Endothelial cell of umbilical vein (primary cell): ENCODE measurements around the gene WDR27. TPM values are rescaled to one million over a fixed set of nuclear protein-coding genes. Genes with fewer than 3 reads are reported as not detected.

ENCODE experiments used
- BruUV-seq: library from RNA; stranded (reverse); fragments of 400-500 nt; replicated peaks from 2 replicates; lab custom pipeline; 2021; lab: Mats Ljungman, UMichigan
- CTCF ChIA-PET: fragments of 300-600, 350-600 bp; sonication (Branson Sonifier 250); formaldehyde crosslinking; loops from one replicate; lab custom pipeline; 2021; ENCODE audit warnings: antibody characterized with exemption, inconsistent platforms; lab: Charles Lee
- POLR2A ChIA-PET: fragments of 300-600, 350-600 bp; sonication (Branson Sonifier 250); formaldehyde crosslinking; loops from one replicate; lab custom pipeline; 2021; ENCODE audit warnings: antibody characterized with exemption, inconsistent platforms; lab: Charles Lee
- DNase-seq: peaks from one replicate; pipeline ENCODE4 v3.0.0-alpha.2; 2011; ENCODE audit warnings: low read depth, low spot score
- FAIRE-seq: peaks from 2 replicates; lab custom pipeline; 2011; peaks lifted over from hg19 to GRCh38; lab: Jason Lieb, UNC
- H2AFZ ChIP-seq: 2 replicates; pipeline ENCODE4 v1.6.0; 2012; ENCODE audit warnings: low read depth, low read length, control low read depth, inconsistent platforms
- H3K27ac ChIP-seq: 2 replicates; pipeline ENCODE4 v1.5.1; 2011; ENCODE audit warnings: low read depth, mild to moderate bottlenecking, control low read depth, low read length, moderate library complexity; ENCODE audit not compliant: insufficient read depth
- H3K27me3 ChIP-seq, 2 experiments: 2 replicates each; pipeline versions ENCODE4 v1.6.0 to v1.6.1; 2011; ENCODE audit warnings: low read length in 2 of 2, mixed read lengths in 1 of 2; ENCODE audit not compliant: control insufficient read depth in 2 of 2, insufficient read depth in 2 of 2
- H3K36me3 ChIP-seq, 2 experiments: 2 replicates in 1 of 2; 3 replicates in 1 of 2; pipeline ENCODE4 v1.5.1; 2011; ENCODE audit warnings: low read length in 2 of 2, mild to moderate bottlenecking in 1 of 2, moderate library complexity in 1 of 2; ENCODE audit not compliant: control insufficient read depth in 2 of 2, insufficient read depth in 2 of 2; ENCODE audit errors: extremely low read depth in 1 of 2
- H3K4me1 ChIP-seq: 3 replicates; pipeline ENCODE4 v1.5.1; 2011; ENCODE audit warnings: mild to moderate bottlenecking, low read length; ENCODE audit not compliant: control insufficient read depth, insufficient read depth; ENCODE audit errors: extremely low read depth
- H3K4me2 ChIP-seq: 2 replicates; pipeline ENCODE4 v1.6.1; 2011; ENCODE audit warnings: low read length, control low read depth, mixed read lengths; ENCODE audit not compliant: insufficient read depth
- H3K4me3 ChIP-seq, 3 experiments: fragments of 200-600 bp in 1 of 3; sonication (generic), shearing (Covaris generic) in 1 of 3; replicated peaks in 1 of 3; 2 replicates each; pipeline ENCODE4 v1.5.1; 2011 to 2016; ENCODE audit warnings: control low read depth in 3 of 3, low read length in 3 of 3, mild to moderate bottlenecking in 2 of 3, inconsistent platforms in 1 of 3, low read depth in 1 of 3, moderate library complexity in 1 of 3; ENCODE audit not compliant: insufficient read depth in 1 of 3
- H3K79me2 ChIP-seq: 2 replicates; pipeline ENCODE4 v1.6.0; 2012; ENCODE audit warnings: low read length, inconsistent platforms; ENCODE audit not compliant: control insufficient read depth, insufficient read depth
- H3K9ac ChIP-seq: replicated peaks from 2 replicates; pipeline ENCODE3; 2011; ENCODE audit warnings: low read length, control low read depth; ENCODE audit not compliant: insufficient read depth; ENCODE audit errors: extremely low read depth
- H3K9me1 ChIP-seq: replicated peaks from 3 replicates; pipeline ENCODE4 v1.6.0; 2011; ENCODE audit warnings: mild to moderate bottlenecking, low read length; ENCODE audit not compliant: control insufficient read depth, insufficient read depth; ENCODE audit errors: extremely low read depth
- H3K9me3 ChIP-seq: replicated peaks from 2 replicates; pipeline ENCODE4 v1.5.1; 2012; ENCODE audit warnings: low read length, inconsistent platforms; ENCODE audit not compliant: control insufficient read depth, insufficient read depth
- H4K20me1 ChIP-seq: replicated peaks from 2 replicates; pipeline ENCODE3; 2011; ENCODE audit warnings: mild to moderate bottlenecking, low read length; ENCODE audit not compliant: control insufficient read depth, insufficient read depth; ENCODE audit errors: extremely low read depth
- CTCF ChIP-seq, 2 donors: IDR thresholded peaks; 1 replicate in 1 of 2; 2 replicates in 1 of 2; pipeline ENCODE4 v1.5.1; 2011; ENCODE audit warnings: low read length in 2 of 2, mild to moderate bottlenecking in 2 of 2, moderate library complexity in 2 of 2, control low read depth in 1 of 2, inconsistent platforms in 1 of 2, low read depth in 1 of 2; ENCODE audit not compliant: insufficient read depth in 1 of 2; ENCODE audit errors: extremely low read depth in 1 of 2
- EZH2 ChIP-seq: IDR thresholded peaks from 2 replicates; pipeline ENCODE4 v1.6.1; 2012; ENCODE audit warnings: borderline replicate concordance, low read depth, mild to moderate bottlenecking, moderate library complexity, low read length, inconsistent platforms; ENCODE audit not compliant: severe bottlenecking
- FOS ChIP-seq: IDR thresholded peaks from 2 replicates; pipeline ENCODE4 v1.6.1; 2011; ENCODE audit warnings: mild to moderate bottlenecking, low read length, moderate library complexity, borderline replicate concordance; ENCODE audit not compliant: insufficient read depth
- GATA2 ChIP-seq: IDR thresholded peaks from 2 replicates; pipeline ENCODE4 v1.7.0; 2011; ENCODE audit warnings: low read depth, mild to moderate bottlenecking, moderate library complexity, mixed read lengths, low read length; ENCODE audit not compliant: insufficient read length, insufficient read depth
- JUN ChIP-seq: IDR thresholded peaks from 2 replicates; pipeline ENCODE4 v1.6.1; 2011; ENCODE audit warnings: borderline replicate concordance, low read depth; ENCODE audit not compliant: insufficient read length, insufficient read depth
- MAX ChIP-seq: IDR thresholded peaks from 2 replicates; pipeline ENCODE4 v1.6.1; 2011; ENCODE audit not compliant: insufficient read depth, insufficient read length
- MYC ChIP-seq: IDR thresholded peaks from one replicate; pipeline ENCODE4 v1.6.1; 2011; ENCODE audit warnings: mild to moderate bottlenecking, low read depth, low read length
- POLR2A ChIP-seq: IDR thresholded peaks from 2 replicates; pipeline ENCODE4 v1.6.1; 2012; ENCODE audit warnings: low read depth, mild to moderate bottlenecking, control low read depth, low read length
- POLR2AphosphoS5 ChIP-seq: IDR thresholded peaks from 2 replicates; pipeline ENCODE4 v1.6.1; 2012; ENCODE audit warnings: low read depth, mild to moderate bottlenecking, control low read depth, low read length, moderate library complexity; ENCODE audit not compliant: insufficient read depth
- dilution Hi-C: fragments of 300-500 bp; cut with MboI; formaldehyde crosslinking; loops from one replicate; pipeline ENCODE4 v1.15.0; 2019; ENCODE audit warnings: low sequenced_read_pairs; ENCODE audit not compliant: extremely low pct_ligation_motif_present
- intact Hi-C: fragments of 100-400 bp; cut with micrococcal nuclease; formaldehyde crosslinking; loops from one replicate; pipeline ENCODE4 v1.10.0; 2022
- polyA plus RNA-seq, 4 experiments: library from polyadenylated mRNA; depleted of rRNA in 3 of 4; stranded (reverse) in 3 of 4; unstranded in 1 of 4; fragments of >200 nt; gene quantifications; 2 replicates each; pipeline versions ENCODE4 v1.2.1 to v1.2.3, GENCODE V29; 2011 to 2012; ENCODE audit warnings: missing spikeins in 1 of 4
- total RNA-seq: library from RNA; stranded (reverse); gene quantifications from 2 replicates; pipeline ENCODE4 v1.2.3, GENCODE V29; 2021

Gene WDR27
- total and polyA plus RNA-seq, 2 donors (not counting 3 experiments of a cell fraction or from before 2014, with no cell fraction given): 60.1 to 69.7 TPM

GRCh38 chr6:169452869-169453620 lies 248.8 kb downstream of the WDR27 start:
- Histone ChIP-seq H3K4me2 (no peak overlapping the region), H3K27ac (no peak overlapping the region), H3K27me3 (no peaks in the 10 kb centered on the region), H3K9me1 (no peaks in the 10 kb centered on the region), H3K36me3 (no peaks in the 10 kb centered on the region), H3K4me3 (no peak overlapping the region), H3K4me1 (no peaks in the 10 kb centered on the region), H2AFZ (no peak overlapping the region), H3K9ac (no peak overlapping the region), H3K9me3 (no peaks in the 10 kb centered on the region), H4K20me1 (no peaks in the 10 kb centered on the region), H3K79me2 (no peaks in the 10 kb centered on the region)
- FAIRE-seq (no peak), DNase-seq (no peak)
- no TSS peak for BruUV-seq
- no peak for TF ChIP-seq MYC
- TF ChIP-seq POLR2AphosphoS5: no peak
- no peak for TF ChIP-seq FOS
- TF ChIP-seq GATA2: no peak
- TF ChIP-seq MAX: no peak
- dilution Hi-C loops (no loop called here), intact Hi-C loops (no loop called here)
- CTCF ChIA-PET: no interaction called here
- POLR2A ChIA-PET: no interaction called here

- CTCF ChIA-PET: no interaction called here
- Histone ChIP-seq H3K9me3 (no peaks in the 10 kb centered on the region), H3K27me3 (no peaks in the 10 kb centered on the region), H3K36me3 (no peaks in the 10 kb centered on the region), H3K27ac (no peak overlapping the region), H3K9ac (no peak overlapping the region), H4K20me1 (no peaks in the 10 kb centered on the region), H3K4me3 (no peak overlapping the region), H2AFZ (no peak overlapping the region), H3K79me2 (no peaks in the 10 kb centered on the region), H3K4me1 (no peaks in the 10 kb centered on the region), H3K4me2 (no peak overlapping the region), H3K9me1 (no peaks in the 10 kb centered on the region)
- DNase-seq: no peak
- no TSS peak for BruUV-seq
- intact Hi-C loops: no loop called here
- FAIRE-seq: no peak
- TF ChIP-seq MAX (no peak), POLR2A (no peak), EZH2 (no peak), GATA2 (no peak), MYC (no peak), POLR2AphosphoS5 (no peak), CTCF (IDR thresholded peaks at IDR 0.05; ENCODE audit: extremely low read depth in 1 of 2, insufficient read depth in 1 of 2, low read depth in 1 of 2, low read length in 2 of 2) (no peak), JUN (no peak), FOS (no peak)
- dilution Hi-C loops: no loop called here
- POLR2A ChIA-PET: no interaction called here
Measured at GRCh38 chr6:169452117-169452868, 249.5 kb downstream of the WDR27 start.
